HCT116 (cell line): Measurements from ENCODE around the gene TLCD3A. TPM values are rescaled to one million over a fixed set of nuclear protein-coding genes. Genes with fewer than 3 reads are reported as not detected.

Experiments
- ATAC-seq: fragments of 200-7000 bp; cut with Tn5 transposase; 2 replicates; pipeline ENCODE4 v1.9.1; 2020; ENCODE audit warnings: mild to moderate bottlenecking, moderate library complexity
- BruUV-seq: library from RNA; stranded (reverse); fragments of 400-500 nt; replicated peaks from 2 replicates; lab custom pipeline; 2021; lab: Mats Ljungman, UMichigan
- CTCF ChIA-PET: fragments of 300-600 bp; sonication (Branson Sonifier 250); formaldehyde crosslinking; loops from one replicate; lab custom pipeline; 2021; ENCODE audit warnings: antibody characterized with exemption; lab: Charles Lee
- POLR2A ChIA-PET: fragments of 300-600, 350-600 bp; sonication (Branson Sonifier 250); formaldehyde crosslinking; loops from one replicate; lab custom pipeline; 2021; ENCODE audit warnings: antibody characterized with exemption; lab: Charles Lee
- RAD21 ChIA-PET, 2 experiments: fragments of 300-600 bp; sonication (Branson Sonifier 250); formaldehyde crosslinking; loops; one replicate each; lab custom pipeline; 2023; ENCODE audit warnings: low total read pairs in 2 of 2; ENCODE audit not compliant: uncharacterized antibody in 2 of 2, unreplicated experiment in 2 of 2, low non-redundant PET in 1 of 2; lab: Charles Lee
- DNase-seq: peaks from one replicate; pipeline ENCODE4 v3.0.0-alpha.2; 2010; ENCODE audit warnings: low read depth, low spot score
- H2AFZ ChIP-seq: fragments of 200-600 bp; shearing (Covaris generic), sonication (generic); 2 replicates; pipeline ENCODE4 v1.6.1; 2017; ENCODE audit warnings: low read depth, mixed run types, mixed read lengths, antibody characterized with exemption, low read length; ENCODE audit not compliant: poor library complexity, severe bottlenecking
- H3K27ac ChIP-seq: 2 replicates; pipeline ENCODE4 v1.5.1; 2012; ENCODE audit warnings: low read depth, low read length
- H3K27me3 ChIP-seq: fragments of 200-600 bp; sonication (generic); 2 replicates; pipeline ENCODE4 v1.6.1; 2016; ENCODE audit warnings: mixed run types, low read length, mixed read lengths; ENCODE audit not compliant: insufficient read depth
- H3K36me3 ChIP-seq, 2 experiments: fragments of 200-500 bp in 1 of 2; fragments of 200-600 bp in 1 of 2; sonication (Bioruptor generic) in 1 of 2; sonication (generic) in 1 of 2; 2 replicates each; pipeline versions ENCODE4 v1.5.1 to v1.6.1; 2014 to 2016; ENCODE audit warnings: low read length in 2 of 2, inconsistent platforms in 1 of 2, mixed read lengths in 1 of 2, mixed run types in 1 of 2; ENCODE audit not compliant: insufficient read depth in 2 of 2, control insufficient read depth in 1 of 2
- H3K4me1 ChIP-seq, 2 experiments: fragments of 200-600 bp in 1 of 2; sonication (generic) in 1 of 2; 2 replicates each; pipeline versions ENCODE4 v1.5.1 to v1.6.1; 2012 to 2017; ENCODE audit warnings: low read length in 2 of 2, inconsistent platforms in 1 of 2, mild to moderate bottlenecking in 1 of 2, mixed read lengths in 1 of 2, mixed run types in 1 of 2, moderate library complexity in 1 of 2; ENCODE audit not compliant: insufficient read depth in 2 of 2, control insufficient read depth in 1 of 2
- H3K4me2 ChIP-seq: fragments of 200-600 bp; sonication (generic); 2 replicates; pipeline ENCODE4 v1.6.1; 2017; ENCODE audit warnings: mixed run types, low read length, mixed read lengths
- H3K4me3 ChIP-seq, 2 experiments: fragments of 200-600 bp in 1 of 2; sonication (generic) in 1 of 2; replicated peaks in 1 of 2; 2 replicates each; pipeline ENCODE4 v1.5.1; 2011 to 2016; ENCODE audit warnings: low read length in 2 of 2, control low read depth in 1 of 2, low read depth in 1 of 2, mild to moderate bottlenecking in 1 of 2, mixed read lengths in 1 of 2, mixed run types in 1 of 2
- H3K79me2 ChIP-seq: fragments of 200-600 bp; sonication (generic); 2 replicates; pipeline ENCODE4 v1.6.1; 2017; ENCODE audit warnings: mild to moderate bottlenecking, mixed run types, low read length, moderate library complexity, mixed read lengths; ENCODE audit not compliant: insufficient read depth
- H3K9ac ChIP-seq: fragments of 200-600 bp; sonication (generic); 2 replicates; pipeline ENCODE4 v1.6.1; 2016; ENCODE audit warnings: low read length, mixed read lengths
- H3K9me2 ChIP-seq: fragments of 200-600 bp; sonication (generic), shearing (Covaris generic); 2 replicates; pipeline ENCODE4 v1.6.1; 2017; ENCODE audit warnings: mixed run types, mild to moderate bottlenecking, moderate library complexity; ENCODE audit not compliant: insufficient read depth
- H3K9me3 ChIP-seq, 2 experiments: fragments of 200-500 bp in 1 of 2; fragments of 200-600 bp in 1 of 2; sonication (Bioruptor generic) in 1 of 2; sonication (generic) in 1 of 2; 2 replicates each; pipeline ENCODE4 v1.6.1; 2014 to 2017; ENCODE audit warnings: low read length in 2 of 2, mixed read lengths in 2 of 2, inconsistent platforms in 1 of 2, low read depth in 1 of 2, mild to moderate bottlenecking in 1 of 2, mixed run types in 1 of 2, moderate library complexity in 1 of 2; ENCODE audit not compliant: control insufficient read depth in 1 of 2, insufficient read depth in 1 of 2
- H4K20me1 ChIP-seq: fragments of 200-600 bp; sonication (generic), shearing (Covaris generic); 2 replicates; pipeline ENCODE4 v1.6.1; 2017; ENCODE audit warnings: mixed run types, mild to moderate bottlenecking, moderate library complexity; ENCODE audit not compliant: insufficient read depth
- CBX3 ChIP-seq: IDR thresholded peaks from 2 replicates; pipeline ENCODE4 v1.6.1; 2012; ENCODE audit warnings: low read depth
- CTCF ChIP-seq, 3 experiments: fragments of 200-600 bp in 1 of 3; sonication (generic) in 1 of 3; IDR thresholded peaks in 2 of 3; conservative IDR thresholded peaks in 1 of 3; 2 replicates each; pipeline ENCODE4 v1.5.1; 2012 to 2017; ENCODE audit warnings: low read depth in 2 of 3, low read length in 2 of 3, antibody characterized with exemption in 1 of 3, borderline replicate concordance in 1 of 3, control low read depth in 1 of 3, mild to moderate bottlenecking in 1 of 3, mixed read lengths in 1 of 3, mixed run types in 1 of 3, moderate library complexity in 1 of 3; ENCODE audit not compliant: insufficient read depth in 1 of 3
- EGR1 ChIP-seq: IDR thresholded peaks from 2 replicates; pipeline ENCODE4 v1.6.1; 2012; ENCODE audit warnings: low read depth
- ELF1 ChIP-seq: IDR thresholded peaks from 2 replicates; pipeline ENCODE4 v1.6.1; 2012; ENCODE audit warnings: low read depth, borderline replicate concordance
- EZH2phosphoT487 ChIP-seq: fragments of 200-600 bp; IDR thresholded peaks from 2 replicates; pipeline ENCODE4 v1.6.1; 2018; ENCODE audit warnings: antibody characterized with exemption, borderline replicate concordance
- JUND ChIP-seq: IDR thresholded peaks from 2 replicates; pipeline ENCODE4 v1.6.1; 2012
- MAX ChIP-seq: IDR thresholded peaks from 2 replicates; pipeline ENCODE4 v1.6.1; 2012
- POLR2A ChIP-seq: IDR thresholded peaks from 2 replicates; pipeline ENCODE4 v1.7.0; 2011; ENCODE audit warnings: borderline replicate concordance; ENCODE audit not compliant: insufficient read depth, insufficient read length; ENCODE audit errors: extremely low read depth
- POLR2AphosphoS5 ChIP-seq: IDR thresholded peaks from 2 replicates; pipeline ENCODE4 v1.6.1; 2011; ENCODE audit warnings: mild to moderate bottlenecking, low read depth, low read length, moderate library complexity
- ZBTB33 ChIP-seq: IDR thresholded peaks from 2 replicates; pipeline ENCODE4 v1.6.1; 2011; ENCODE audit warnings: mild to moderate bottlenecking, low read length, moderate library complexity; ENCODE audit not compliant: insufficient replicate concordance; ENCODE audit errors: extremely low read depth
- ZNF274 ChIP-seq: fragments of 200-500 bp; sonication (Bioruptor generic); IDR thresholded peaks from 2 replicates; pipeline ENCODE4 v1.6.1; 2014; ENCODE audit warnings: mild to moderate bottlenecking, low read depth, low read length, inconsistent platforms
- intact Hi-C: fragments of 100-400 bp; cut with micrococcal nuclease; formaldehyde crosslinking; loops from 2 replicates; pipeline ENCODE4 v1.10.0; 2022
- total RNA-seq: library from RNA; stranded (reverse); gene quantifications from one replicate; pipeline ENCODE4 v1.2.1, GENCODE V29; 2021; ENCODE audit not compliant: unreplicated experiment

TLCD3A gene
- total RNA-seq, 1 experiment from 2014 or later = 26.0 TPM

GRCh38 chr17:718075-718474 lies 14.3 kb upstream of the TLCD3A start:
- peaks cover 17% of the 10 kb centered on the region for H3K79me2 ChIP-seq
- no peaks in the 10 kb centered on the region for H4K20me1 ChIP-seq
- TF ChIP-seq ELF1 (no peak), EZH2phosphoT487 (no peak), MAX (no peak), JUND (no peak), POLR2AphosphoS5 (no peak), ZNF274 (no peak), POLR2A (no peak), EGR1 (no peak), CBX3 (no peak), ZBTB33 (no peak), CTCF (IDR thresholded peaks at IDR 0.05 in 2 of 3, conservative IDR thresholded peaks at IDR 0.05 in 1 of 3; ENCODE audit: borderline replicate concordance in 1 of 3, insufficient read depth in 1 of 3, low read depth in 2 of 3, low read length in 2 of 3) (no peak)
- ATAC-seq (no peak), DNase-seq (no peak)
- H3K4me1 ChIP-seq = peaks cover 8 to 11% of the 10 kb centered on the region in 2 experiments
- BruUV-seq = no TSS peak
- RAD21 ChIA-PET = no interaction called here
- CTCF ChIA-PET = no interaction called here
- H3K4me2 ChIP-seq = no peak overlapping the region
- no peak overlapping the region for H2AFZ ChIP-seq
- H3K27ac ChIP-seq = no peak overlapping the region
- intact Hi-C loops = no loop called here
- H3K27me3 ChIP-seq = no peaks in the 10 kb centered on the region
- no peaks in the 10 kb centered on the region for H3K9me3 ChIP-seq
- H3K4me3 ChIP-seq = no peak overlapping the region
- no peak overlapping the region for H3K9ac ChIP-seq
- H3K36me3 ChIP-seq = no peaks in the 10 kb centered on the region
- H3K9me2 ChIP-seq = no peaks in the 10 kb centered on the region
- POLR2A ChIA-PET = no interaction called here
